Activated T-cell treated with anti-CD3 and anti-CD28 coated beads, Interleukin-2, amount 50 U/mL, for 4 hours (primary cell): ENCODE results near the gene HSPE1. TPM values are rescaled to one million over a fixed set of nuclear protein-coding genes. Genes with fewer than 3 reads are reported as not detected.
"Not testable (repeated sequence)": the region's sequence is repeated elsewhere in the genome, so short reads cannot be mapped to it uniquely, and the experiment has no call there.

ENCODE experiments used
- ATAC-seq, 2 donors: fragments of 200-7000 bp; cut with Tn5 transposase; one replicate each; pipeline ENCODE4 v1.10.0; 2021
- DNase-seq: peaks from one replicate; pipeline ENCODE4 v3.0.0-alpha.2; 2020
- H3K27me3 Mint-ChIP-seq: one replicate; pipeline ENCODE4 v1.8.0; 2021; ENCODE audit warnings: low read depth, mixed read lengths
- H3K36me3 Mint-ChIP-seq: one replicate; pipeline ENCODE4 v1.8.0; 2022; ENCODE audit warnings: mixed read lengths; ENCODE audit not compliant: insufficient read depth
- H3K4me1 Mint-ChIP-seq: one replicate; pipeline ENCODE4 v1.8.0; 2021; ENCODE audit warnings: low read depth, mixed read lengths
- H3K4me3 Mint-ChIP-seq: one replicate; pipeline ENCODE4 v1.8.0; 2021; ENCODE audit warnings: mild to moderate bottlenecking, moderate library complexity, mixed read lengths
- H3K9me3 Mint-ChIP-seq: one replicate; pipeline ENCODE4 v1.8.0; 2021; ENCODE audit warnings: mixed read lengths
- total RNA-seq, 3 donors: library from RNA; stranded (reverse); gene quantifications; one replicate each; pipeline ENCODE4 v1.2.1, GENCODE V29; 2021

Gene HSPE1
- total RNA-seq, 3 donors from 2014 or later = 452 to 521 (median 492) TPM

GRCh38 chr2:197504512-197504911 is 4.3 kb downstream of the HSPE1 start:
- no peak for ATAC-seq
- Mint-ChIP-seq H3K4me3 (no peak overlapping the region), H3K9me3 (no peaks in the 10 kb centered on the region), H3K27me3 (no peaks in the 10 kb centered on the region), H3K4me1 (peaks cover 14% of the 10 kb centered on the region), H3K36me3 (peaks cover 33% of the 10 kb centered on the region)
- no peak for DNase-seq

GRCh38 chr2:197506658-197507057 is 6.5 kb downstream of the HSPE1 start:
- peaks cover 14% of the 10 kb centered on the region for H3K4me1 Mint-ChIP-seq
- DNase-seq = no peak
- H3K36me3 Mint-ChIP-seq = peaks cover 26% of the 10 kb centered on the region
- no peak for ATAC-seq
- H3K4me3 Mint-ChIP-seq = no peak overlapping the region
- H3K9me3 Mint-ChIP-seq = no peaks in the 10 kb centered on the region
- no peaks in the 10 kb centered on the region for H3K27me3 Mint-ChIP-seq

- peaks cover 2% of the 10 kb centered on the region for H3K36me3 Mint-ChIP-seq
- H3K4me1 Mint-ChIP-seq = peaks cover 24% of the 10 kb centered on the region
- H3K4me3 Mint-ChIP-seq = no peak overlapping the region
- no peaks in the 10 kb centered on the region for H3K27me3 Mint-ChIP-seq
- DNase-seq (no peak), ATAC-seq (no peak)
- no peaks in the 10 kb centered on the region for H3K9me3 Mint-ChIP-seq
Measured at GRCh38 chr2:197513915-197514314, 13.7 kb downstream of the HSPE1 start.

- Mint-ChIP-seq H3K4me3 (peak overlapping the region; percentile 97), H3K27me3 (no peaks in the 10 kb centered on the region), H3K9me3 (no peaks in the 10 kb centered on the region), H3K36me3 (peaks cover 2% of the 10 kb centered on the region), H3K4me1 (peaks cover 32% of the 10 kb centered on the region)
- ATAC-seq (no peak), DNase-seq (no peak)
Measured at GRCh38 chr2:197514754-197515153, 14.6 kb downstream of the HSPE1 start.

GRCh38 chr2:197515315-197515738 is 15.1 kb downstream of the HSPE1 start:
- peaks cover 3% of the 10 kb centered on the region for H3K36me3 Mint-ChIP-seq
- H3K27me3 Mint-ChIP-seq = no peaks in the 10 kb centered on the region
- H3K4me1 Mint-ChIP-seq = peaks cover 36% of the 10 kb centered on the region
- no peak for DNase-seq
- H3K4me3 Mint-ChIP-seq = peak overlapping the region; percentile 97
- peak; percentile 0 to 3 for ATAC-seq
- H3K9me3 Mint-ChIP-seq = no peaks in the 10 kb centered on the region

- Mint-ChIP-seq H3K4me3 (peak within 1 kb of the TSS; percentile 97), H3K4me1 (peaks cover 40% of the 10 kb centered on the region), H3K27me3 (no peaks in the 10 kb centered on the region), H3K9me3 (no peaks in the 10 kb centered on the region), H3K36me3 (peaks cover 6% of the 10 kb centered on the region)
- DNase-seq (peak; percentile 90), ATAC-seq (peak; percentile 94 to 95)
Measured at GRCh38 chr2:197515739-197516392, 15.7 kb downstream of the HSPE1 start, which contains the start of gene MOB4. Gene MOB4 (plus strand): TSS chr2:197516066. CDS start chr2:197516087, 21 bp downstream.

- Mint-ChIP-seq H3K27me3 (no peaks in the 10 kb centered on the region), H3K9me3 (no peaks in the 10 kb centered on the region), H3K4me1 (peaks cover 44% of the 10 kb centered on the region), H3K36me3 (peaks cover 9% of the 10 kb centered on the region), H3K4me3 (peak overlapping the region; percentile 97)
- DNase-seq = no peak
- ATAC-seq = peak; percentile 2 to 9
Measured at GRCh38 chr2:197516393-197516761, 16.2 kb downstream of the HSPE1 start.

GRCh38 chr2:197517150-197517549 is 17.0 kb downstream of the HSPE1 start:
- Mint-ChIP-seq H3K27me3 (no peaks in the 10 kb centered on the region), H3K9me3 (no peaks in the 10 kb centered on the region), H3K4me1 (peaks cover 47% of the 10 kb centered on the region), H3K4me3 (peak overlapping the region; percentile 97), H3K36me3 (peaks cover 9% of the 10 kb centered on the region)
- DNase-seq (no peak), ATAC-seq (no peak)

GRCh38 chr2:197538412-197538811 is 38.2 kb downstream of the HSPE1 start:
- H3K4me3 Mint-ChIP-seq = no peak overlapping the region
- H3K4me1 Mint-ChIP-seq = peaks cover 33% of the 10 kb centered on the region
- no peak for DNase-seq
- H3K9me3 Mint-ChIP-seq = no peaks in the 10 kb centered on the region
- no peaks in the 10 kb centered on the region for H3K27me3 Mint-ChIP-seq
- peaks cover 49% of the 10 kb centered on the region for H3K36me3 Mint-ChIP-seq
- no peak for ATAC-seq

- peaks cover 42% of the 10 kb centered on the region for H3K36me3 Mint-ChIP-seq
- no peaks in the 10 kb centered on the region for H3K9me3 Mint-ChIP-seq
- peaks cover 22% of the 10 kb centered on the region for H3K4me1 Mint-ChIP-seq
- no peak for ATAC-seq
- DNase-seq = no peak
- H3K27me3 Mint-ChIP-seq = no peaks in the 10 kb centered on the region
- no peak overlapping the region for H3K4me3 Mint-ChIP-seq
Measured at GRCh38 chr2:197539734-197540133, 39.6 kb downstream of the HSPE1 start.

GRCh38 chr2:197543206-197543605 is 43.0 kb downstream of the HSPE1 start:
- H3K36me3 Mint-ChIP-seq = peaks cover 35% of the 10 kb centered on the region
- no peak overlapping the region for H3K4me3 Mint-ChIP-seq
- H3K9me3 Mint-ChIP-seq = no peaks in the 10 kb centered on the region
- ATAC-seq (no peak), DNase-seq (no peak)
- H3K4me1 Mint-ChIP-seq = peaks cover 15% of the 10 kb centered on the region
- H3K27me3 Mint-ChIP-seq = no peaks in the 10 kb centered on the region

- H3K4me3 Mint-ChIP-seq = no peak overlapping the region
- H3K4me1 Mint-ChIP-seq = peaks cover 2% of the 10 kb centered on the region
- DNase-seq (no peak), ATAC-seq (no peak)
- H3K9me3 Mint-ChIP-seq = no peaks in the 10 kb centered on the region
- H3K27me3 Mint-ChIP-seq = no peaks in the 10 kb centered on the region
- H3K36me3 Mint-ChIP-seq = peaks cover 21% of the 10 kb centered on the region
Measured at GRCh38 chr2:197547163-197547900, 47.2 kb downstream of the HSPE1 start.

GRCh38 chr2:197548582-197548981 is 48.4 kb downstream of the HSPE1 start:
- no peak overlapping the region for H3K4me3 Mint-ChIP-seq
- no peaks in the 10 kb centered on the region for H3K9me3 Mint-ChIP-seq
- ATAC-seq (no peak), DNase-seq (no peak)
- peaks cover 2% of the 10 kb centered on the region for H3K4me1 Mint-ChIP-seq
- H3K27me3 Mint-ChIP-seq = no peaks in the 10 kb centered on the region
- H3K36me3 Mint-ChIP-seq = peaks cover 24% of the 10 kb centered on the region

GRCh38 chr2:197551260-197551659 is 51.1 kb downstream of the HSPE1 start:
- not testable (repeated sequence) for H3K4me3 Mint-ChIP-seq, H3K4me1 Mint-ChIP-seq, DNase-seq, H3K27me3 Mint-ChIP-seq, ATAC-seq, H3K9me3 Mint-ChIP-seq
- H3K36me3 Mint-ChIP-seq = peaks cover 22% of the 10 kb centered on the region
